UCSD-AML1 (cell line): ENCODE measurements around the gene GAB1.
A peak's percentile ranks its signal among the peaks of the same experiment; 100 is the strongest.

ENCODE experiments used
- DNase-seq: peaks from one replicate; lab custom pipeline; 2025; ENCODE audit not compliant: unreplicated experiment; lab: John Stamatoyannopoulos, UW

Gene GAB1

DNA sequence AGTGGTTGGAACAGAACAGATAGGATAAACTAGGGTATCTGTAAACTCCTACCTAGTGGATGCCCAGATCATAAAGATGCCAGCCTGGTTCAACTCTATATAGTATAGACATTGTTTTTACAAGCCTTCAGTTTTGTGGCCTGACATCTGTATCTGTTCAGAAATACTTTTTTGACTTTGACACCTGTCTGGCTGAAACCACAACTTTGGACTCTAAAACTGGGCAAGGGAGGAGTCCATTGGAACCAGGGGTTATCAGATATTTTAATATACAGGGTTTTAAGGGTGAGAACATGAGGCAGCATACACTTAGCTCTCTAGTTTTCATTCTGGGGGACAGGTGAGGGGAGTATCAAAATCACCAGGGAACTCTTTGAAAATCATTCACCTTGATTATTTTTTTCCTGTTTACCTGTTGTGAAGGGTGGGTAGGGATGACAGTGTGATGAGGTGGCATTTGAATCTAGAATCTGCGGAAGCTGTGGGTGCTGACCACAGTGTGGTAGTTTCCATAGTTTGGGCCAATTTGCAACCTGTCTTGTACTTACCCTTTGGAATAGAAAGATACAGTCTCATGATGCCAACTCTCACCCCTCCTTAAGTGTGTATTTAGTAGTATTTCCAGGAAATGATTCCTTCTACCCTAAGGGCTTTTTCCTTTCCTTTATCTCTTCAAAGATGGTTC is 20.6 kb downstream of the GAB1 start:
- DNase-seq, result no peak

DNA sequence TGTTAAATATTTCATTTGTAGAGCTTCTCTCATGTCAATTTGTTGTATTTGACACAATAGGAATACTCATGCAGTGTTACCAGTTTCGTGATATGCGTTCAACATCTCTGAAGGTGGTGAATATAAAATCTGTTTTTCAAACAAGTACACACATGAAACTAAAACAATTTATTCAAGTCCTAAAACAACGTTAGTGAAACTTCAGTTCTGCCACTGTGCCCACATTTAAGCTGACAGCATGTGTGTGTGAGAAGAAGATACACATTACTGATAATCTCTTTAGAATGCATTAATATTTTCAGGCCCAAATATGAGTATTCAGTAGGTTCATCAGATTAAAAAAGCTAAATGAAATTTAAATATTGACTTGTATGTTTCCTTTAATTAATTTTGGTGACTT is 21.7 kb downstream of the GAB1 start:
- DNase-seq, result no peak

DNA sequence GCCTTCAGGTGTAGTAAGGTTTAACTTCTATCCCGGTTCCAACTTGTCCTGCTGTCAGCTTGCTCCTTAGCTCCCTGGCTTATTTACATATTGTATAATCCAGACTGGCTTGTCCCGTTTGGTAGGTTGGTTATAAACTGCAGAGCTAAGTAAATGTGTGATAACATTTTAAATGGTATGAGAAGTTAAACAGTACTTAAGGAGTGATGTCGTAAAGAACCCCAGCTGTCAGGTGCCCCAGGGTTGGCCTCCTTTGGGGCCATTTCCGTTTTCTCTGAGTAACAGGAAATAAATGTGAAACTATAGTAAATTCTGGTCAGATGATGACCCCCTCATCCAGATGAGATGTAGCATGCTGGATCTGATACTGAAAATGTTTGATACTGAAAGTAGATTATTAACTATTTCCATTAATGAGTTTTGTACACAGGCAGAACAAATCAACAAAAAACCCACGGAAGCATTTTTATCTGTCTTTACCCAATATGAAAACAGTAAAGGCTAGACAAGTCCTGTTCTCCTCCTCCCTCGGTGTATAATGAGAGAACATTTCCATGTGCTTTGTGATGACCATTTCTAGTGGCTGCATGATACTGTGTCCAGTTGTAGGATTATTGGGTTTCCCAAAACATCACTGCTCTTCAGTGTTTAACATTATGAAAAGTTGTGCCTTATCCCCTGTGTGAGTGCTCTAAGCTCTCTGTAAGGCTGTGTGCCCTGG is 22.4 kb downstream of the GAB1 start:
- DNase-seq, result peak; percentile 13

DNA sequence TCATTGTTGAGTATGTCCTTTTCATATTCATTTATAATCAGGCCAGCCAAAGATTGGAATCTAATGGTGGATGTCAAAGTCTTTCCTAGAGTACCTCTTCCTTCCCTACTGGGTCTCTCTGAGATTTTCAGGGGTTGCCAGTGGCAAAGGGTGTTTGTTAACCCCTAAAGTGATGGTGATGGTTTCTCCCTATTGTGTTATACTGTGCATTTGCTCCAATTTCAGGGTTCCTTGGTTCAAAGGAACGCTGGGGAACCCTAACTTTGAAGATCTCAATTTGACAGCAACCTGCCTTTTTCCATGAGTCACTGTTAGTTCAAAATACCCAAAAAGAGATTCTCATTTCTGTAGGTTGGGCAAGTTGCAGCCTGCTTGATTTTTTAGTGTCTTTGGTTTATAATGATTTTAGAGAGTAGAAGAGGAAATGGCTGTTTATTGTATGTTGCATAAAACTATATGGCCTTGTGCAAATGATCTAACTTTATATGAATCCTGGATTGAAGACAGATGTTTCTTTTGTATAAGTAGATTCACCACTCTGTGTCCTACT is 23.0 kb downstream of the GAB1 start:
- DNase-seq, result no peak

DNA sequence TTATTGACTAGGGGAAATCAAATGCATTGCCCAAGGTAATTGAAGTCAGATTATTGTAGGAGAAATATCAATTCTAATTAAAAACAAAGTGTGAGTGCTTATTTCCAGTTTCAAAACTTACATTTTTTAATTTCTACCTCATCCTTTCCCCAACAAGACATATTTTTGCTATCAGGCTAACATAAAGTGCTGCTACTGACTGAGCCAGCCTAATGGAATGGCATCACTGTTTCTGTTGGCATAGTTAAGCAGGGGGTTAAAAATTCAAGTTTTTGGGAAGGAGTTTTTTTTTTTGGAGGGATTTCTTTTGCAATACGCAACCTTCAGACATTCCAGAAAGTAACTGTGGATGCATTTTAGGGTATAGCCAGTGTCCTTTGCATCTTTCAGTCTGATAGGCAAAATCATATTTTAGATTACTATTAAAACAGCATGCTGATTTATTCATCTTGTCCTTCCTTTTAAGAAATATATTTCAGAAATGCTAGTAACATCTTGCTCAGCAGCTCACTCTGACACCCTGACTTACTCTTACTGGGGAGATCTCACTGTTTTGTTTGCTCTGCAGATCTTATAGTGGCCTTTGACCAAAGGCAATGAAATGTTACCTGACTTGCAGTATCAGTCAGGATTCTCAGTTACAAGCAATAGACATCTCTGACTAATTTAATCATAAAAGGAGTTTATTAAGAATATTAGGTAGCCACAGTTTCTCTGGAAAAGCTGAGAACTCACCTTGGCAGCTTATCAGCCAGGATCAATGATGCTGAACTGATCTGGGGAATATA is 24.4 kb downstream of the GAB1 start:
- DNase-seq, result no peak

DNA sequence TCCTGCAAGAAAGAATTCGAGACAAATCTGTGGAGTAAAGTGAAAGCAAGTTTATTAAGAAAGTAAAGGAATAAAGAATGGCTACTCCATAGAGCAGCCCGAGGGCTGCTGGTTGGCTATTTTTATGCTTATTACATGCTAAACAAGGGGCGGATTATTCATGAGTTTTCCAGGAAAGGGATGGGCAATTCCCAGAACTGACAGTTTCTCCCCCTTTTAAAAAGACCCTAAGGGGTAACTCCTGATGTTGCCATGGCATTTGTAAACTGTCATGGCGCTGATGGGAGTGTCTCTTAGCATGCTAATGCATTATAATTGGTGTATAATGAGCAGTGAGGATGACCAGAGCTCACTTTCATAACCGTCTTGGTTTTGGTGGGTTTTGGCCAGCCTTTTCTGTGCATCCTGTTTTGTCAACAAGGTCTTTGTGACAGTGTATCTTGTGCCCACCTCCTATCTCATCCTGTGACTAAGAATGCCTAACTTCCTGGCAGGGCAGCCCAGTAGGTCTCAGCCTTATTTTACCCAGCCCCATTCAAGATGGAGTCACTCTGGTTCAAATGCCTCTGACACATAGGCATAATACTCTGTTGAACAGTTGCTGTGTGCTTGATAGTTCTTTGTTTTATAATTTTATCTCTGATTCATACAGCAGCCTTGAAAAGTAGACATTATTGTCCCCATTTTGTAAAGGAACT is 25.8 kb downstream of the GAB1 start:
- no peak for DNase-seq

DNA sequence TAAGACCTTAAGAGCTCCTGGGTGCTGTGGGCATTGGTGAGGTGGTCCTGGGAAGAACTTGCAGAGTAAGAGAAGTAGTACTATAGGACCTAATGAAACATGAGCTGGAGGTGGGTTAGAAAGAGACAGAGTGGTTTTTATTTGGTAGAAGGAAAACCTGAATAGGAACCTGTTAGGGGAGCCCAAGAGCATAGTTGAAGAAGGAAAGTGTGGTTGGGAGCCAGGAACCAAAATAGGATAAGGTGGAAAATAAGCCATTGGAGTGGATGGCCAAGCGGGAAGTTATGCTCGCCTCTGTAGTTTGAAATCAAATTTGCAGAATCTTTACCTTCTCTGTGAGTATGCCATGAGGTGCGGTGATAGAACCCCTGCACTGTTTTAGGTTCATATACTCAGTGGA is 26.7 kb downstream of the GAB1 start:
- no peak for DNase-seq

DNA sequence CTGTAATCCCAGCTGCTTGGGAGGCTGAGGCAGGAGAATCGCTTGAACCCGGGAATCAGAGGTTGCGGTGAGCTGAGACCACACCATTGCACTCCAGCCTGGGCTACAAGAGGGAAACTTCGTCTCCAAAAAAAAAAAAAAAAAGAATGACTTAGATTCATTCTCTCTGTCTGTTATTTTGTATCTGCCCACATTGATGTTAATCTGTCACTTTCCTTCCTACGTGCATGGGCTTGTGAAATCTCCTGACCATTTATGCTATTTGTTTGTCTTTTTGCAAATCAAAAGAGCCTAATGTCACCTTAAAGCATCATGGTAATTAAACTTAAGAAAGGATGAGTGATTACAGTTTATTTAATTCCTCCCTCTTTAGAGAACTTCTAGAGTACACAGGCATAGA is 27.4 kb downstream of the GAB1 start:
- DNase-seq, result no peak

DNA sequence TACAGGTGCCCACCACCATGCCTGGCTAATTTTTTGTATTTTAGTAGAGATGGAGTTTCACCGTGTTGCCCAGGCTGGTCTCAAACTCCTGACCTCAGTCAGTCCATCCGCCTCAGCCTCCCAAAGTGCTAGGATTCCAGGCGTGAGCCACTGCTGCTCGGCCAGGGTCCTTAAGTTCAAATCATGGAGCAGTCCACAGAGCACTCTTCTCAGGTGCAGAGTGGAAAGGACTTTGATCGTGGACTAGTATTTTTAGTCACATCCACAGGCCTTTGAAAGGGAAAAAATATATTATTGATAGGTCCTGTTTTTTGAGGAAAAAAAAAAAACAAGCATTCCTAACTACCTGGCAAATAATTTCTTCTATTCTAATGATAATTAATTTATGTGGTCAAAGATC is 31.2 kb downstream of the GAB1 start:
- DNase-seq, result no peak

DNA sequence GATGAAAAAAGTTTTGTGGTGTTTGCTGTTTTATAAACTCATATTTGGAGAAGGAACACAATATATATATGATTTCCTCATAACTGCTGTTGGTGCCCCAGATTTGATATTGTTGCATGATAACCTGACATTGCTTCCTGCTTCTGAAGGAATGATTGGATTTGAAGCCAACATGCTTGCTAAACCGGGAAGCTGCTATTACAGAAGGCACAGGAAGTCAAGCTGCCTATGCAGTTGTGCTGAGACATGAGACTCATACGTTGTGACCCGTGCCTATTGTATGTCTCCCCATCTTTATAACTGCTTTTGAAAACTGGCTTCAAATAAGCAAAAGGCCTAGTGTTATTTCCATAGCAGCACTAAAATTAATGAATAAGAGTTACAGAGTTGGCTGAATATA is 32.9 kb downstream of the GAB1 start:
- DNase-seq, result no peak

DNA sequence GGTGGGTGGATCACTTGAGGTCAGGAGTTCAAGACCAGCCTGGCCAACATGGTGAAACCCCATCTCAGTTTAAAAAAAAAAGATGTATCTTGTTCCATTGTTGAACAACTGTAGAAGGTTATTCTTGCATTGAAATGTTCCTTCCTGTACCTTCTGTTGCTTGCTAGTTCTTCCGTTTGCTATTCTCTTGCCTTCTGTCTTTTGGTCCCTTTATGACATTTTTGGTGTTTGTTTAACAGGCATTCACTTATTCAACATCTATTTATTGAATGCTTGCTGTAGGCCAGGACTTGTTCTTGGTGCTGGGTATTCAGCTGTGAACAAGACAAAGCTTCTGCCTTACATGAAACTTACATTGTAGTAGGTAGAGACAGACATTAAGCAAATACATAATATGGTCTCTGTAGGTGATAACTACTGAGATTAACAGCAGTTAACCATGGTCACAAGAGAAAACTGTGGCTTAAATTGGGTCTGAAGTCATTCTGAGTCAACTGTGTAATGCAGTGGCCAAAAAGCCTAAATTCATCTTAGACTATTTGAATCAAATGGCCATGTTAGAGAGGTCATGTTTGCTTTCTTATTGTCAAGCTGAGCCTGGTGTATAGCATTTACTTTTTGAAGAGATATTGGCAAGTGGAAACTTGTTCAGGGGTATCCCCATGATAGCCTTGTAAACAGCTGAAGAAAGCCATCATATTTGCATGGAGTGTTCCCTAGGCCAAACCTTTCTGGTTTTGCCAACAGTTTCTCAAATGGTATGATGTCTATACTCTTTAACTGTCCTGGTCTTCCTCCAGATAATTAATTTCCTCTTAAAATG is 35.6 kb downstream of the GAB1 start:
- DNase-seq, result no peak

DNA sequence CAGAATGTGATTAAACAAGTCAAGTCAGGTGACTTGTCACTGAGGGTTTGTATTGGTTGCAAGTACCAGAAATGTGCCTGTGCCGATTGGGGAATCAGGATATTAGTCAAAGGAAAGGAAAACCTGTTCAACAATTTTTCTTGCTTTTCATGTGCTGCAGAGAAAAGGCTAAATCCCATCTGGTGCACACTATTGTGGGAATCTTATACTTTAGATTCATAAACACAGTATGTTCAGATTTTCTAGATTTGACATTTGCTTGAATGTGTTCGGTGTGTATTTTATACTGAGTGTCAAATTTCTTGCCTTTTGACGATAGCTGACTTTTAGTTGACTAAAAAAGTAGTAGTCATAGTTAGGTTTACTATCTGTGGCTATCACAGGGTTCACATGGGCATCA is 37.6 kb downstream of the GAB1 start:
- DNase-seq, result no peak

DNA sequence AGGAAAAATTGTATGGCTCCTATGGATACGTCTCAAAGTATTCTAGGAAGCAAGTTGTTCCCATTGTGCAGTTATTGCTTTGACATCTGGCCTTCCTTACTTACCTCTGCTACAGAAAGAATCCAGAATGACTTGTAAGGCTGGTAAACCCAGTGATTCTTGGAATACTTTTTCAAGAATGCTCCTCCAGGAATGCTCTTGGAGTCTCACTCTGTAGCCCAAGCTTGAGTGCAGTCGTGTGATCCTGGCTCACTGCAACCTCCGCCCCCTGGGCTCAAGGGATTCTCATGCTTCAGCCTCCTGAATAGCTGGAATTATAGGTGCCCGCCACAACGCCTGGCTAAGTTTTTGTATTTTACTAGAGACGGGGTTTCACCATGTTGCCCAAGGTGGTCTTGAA is 38.1 kb downstream of the GAB1 start:
- DNase-seq, result no peak

DNA sequence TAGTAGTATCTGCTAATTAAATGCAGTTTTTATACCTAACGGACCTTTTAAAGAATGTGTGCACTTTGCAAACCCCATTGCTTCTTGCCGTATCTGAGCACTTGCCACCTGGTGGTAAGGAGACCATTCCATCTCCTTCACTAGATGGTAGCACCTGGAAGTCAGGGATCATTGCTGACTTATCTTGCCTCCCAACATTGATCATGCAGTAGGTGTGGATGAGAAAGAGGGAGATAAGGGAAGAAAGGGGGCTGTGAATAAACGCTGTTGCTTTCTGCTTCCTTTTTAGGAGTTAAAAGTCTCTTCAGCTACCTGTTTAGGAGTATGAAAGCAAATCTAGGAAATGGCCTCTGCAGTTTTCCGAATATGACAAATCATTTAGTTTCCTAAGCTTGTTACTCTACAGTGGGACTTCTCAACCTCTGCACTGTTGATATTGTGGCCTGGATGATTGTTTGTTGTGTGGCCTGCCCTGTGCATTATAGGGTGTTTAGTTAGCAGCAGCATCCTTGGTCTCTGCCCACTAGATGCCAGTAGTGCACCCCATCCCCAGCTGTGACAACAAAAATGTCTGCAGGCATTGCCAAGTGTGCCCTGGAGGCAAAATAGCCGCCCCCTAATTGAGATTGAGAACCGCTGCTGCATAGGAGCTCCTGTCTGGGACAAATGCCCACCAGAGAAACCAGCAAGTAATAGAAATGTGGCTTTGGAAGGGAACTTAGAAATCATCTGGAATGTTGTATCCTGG is 38.8 kb downstream of the GAB1 start:
- peak; percentile 48 for DNase-seq

DNA sequence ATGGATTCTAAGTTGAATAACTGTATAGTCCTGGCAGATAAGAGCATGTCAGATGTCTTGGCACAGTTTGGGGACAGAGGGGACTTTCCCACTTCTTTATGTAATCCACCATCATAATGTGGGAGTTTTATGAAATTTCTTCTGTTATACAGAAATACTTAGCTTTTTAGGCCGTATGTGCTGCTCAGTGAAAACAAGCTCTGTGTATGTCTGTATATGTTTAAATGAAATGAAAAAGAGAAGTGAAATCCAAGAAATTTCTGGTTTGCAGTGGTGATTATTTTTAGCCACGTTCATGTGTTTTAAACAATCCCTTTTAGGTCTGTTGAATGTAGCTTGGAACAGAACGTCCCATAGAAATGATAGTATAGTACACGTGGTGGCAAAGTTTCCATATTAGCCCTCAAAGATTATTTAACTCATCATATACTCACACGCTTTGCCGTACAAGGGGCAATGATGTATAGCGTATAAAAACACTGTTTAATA is 41.0 kb downstream of the GAB1 start:
- DNase-seq, result no peak

DNA sequence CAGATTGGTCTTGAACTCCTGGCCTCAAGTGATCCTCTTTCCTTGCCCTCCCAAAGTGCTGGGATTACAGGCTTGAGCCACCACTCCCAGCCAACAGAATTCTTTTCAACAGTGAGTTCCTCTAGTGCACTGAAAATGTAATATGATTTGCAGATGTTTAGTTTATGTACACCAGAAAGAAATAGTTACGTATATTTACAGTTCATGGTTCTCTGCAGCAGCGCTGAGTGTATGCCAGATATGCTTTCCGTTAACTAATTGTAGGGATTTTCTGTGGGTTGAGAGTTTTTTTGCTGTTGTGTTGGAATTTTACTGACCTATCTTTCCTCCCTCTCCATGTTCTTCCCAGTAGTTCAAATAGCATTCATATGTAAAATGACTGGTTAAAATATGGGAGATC is 44.0 kb downstream of the GAB1 start:
- DNase-seq, result no peak

DNA sequence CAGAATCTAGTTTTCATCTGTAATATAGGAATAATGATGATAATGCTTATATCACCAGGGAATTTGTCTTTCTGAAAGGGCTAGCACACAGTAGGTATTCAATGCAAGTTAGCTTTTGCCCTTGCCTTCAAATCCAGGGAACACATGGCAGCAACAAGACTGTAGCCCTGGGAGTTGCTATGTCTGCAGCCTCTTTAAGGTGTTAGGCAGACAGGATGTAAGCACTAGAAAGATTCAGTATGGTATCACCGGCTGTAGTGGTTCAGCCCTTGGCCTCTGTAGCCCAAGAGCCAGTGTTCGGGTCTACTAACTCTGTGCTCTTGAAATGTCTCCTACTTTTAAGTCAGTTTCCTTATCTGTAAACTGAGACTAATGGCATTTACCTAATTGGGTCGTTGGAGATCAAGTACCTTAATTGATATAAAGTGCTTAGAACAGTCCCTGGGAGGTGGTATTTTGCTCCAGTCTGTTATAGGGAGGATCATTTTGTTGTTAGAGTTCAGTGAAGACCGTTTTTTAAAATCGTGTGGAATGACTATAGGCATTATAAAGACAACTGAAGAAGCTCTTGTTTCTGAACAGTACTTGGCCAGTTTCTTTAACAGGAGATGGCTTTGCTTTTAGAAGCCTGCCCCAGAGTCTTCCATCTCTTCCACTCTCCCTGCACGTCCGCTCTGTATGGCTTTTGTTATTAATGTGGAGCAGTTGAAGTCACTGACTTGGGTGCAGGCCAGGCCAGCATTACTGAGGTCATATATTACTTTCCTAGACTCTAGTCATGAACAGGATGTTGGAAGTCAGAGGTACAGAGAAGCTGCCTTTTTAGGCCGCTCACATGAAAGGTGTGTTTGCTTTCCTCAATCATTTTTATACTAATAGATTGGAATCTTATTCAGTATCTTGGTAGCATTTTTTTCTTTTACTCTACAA is 44.8 kb downstream of the GAB1 start:
- no peak for DNase-seq

DNA sequence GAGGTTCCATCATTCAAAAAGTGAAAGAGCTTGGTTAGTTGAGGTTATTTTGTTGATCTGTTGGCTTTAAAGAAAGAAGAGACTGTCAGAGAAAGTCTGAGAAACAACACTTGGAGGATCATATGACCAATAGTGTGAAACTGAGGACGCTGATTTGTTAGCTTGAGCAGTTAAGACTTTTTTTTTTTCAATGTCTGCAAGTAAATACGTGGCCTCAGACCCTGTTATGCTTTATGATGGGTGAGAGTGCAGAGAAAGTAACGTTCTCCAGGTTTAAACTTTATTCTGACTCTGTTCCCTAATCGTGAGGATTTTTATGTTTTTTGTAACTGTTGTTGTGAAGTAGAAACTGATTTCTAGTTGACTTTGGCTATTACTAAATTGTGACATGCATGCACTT is 45.9 kb downstream of the GAB1 start:
- DNase-seq, result no peak
